NK-92 (cell line): ENCODE data around the gene ATP11C.

Experiments
- DNase-seq: peaks from one replicate; lab custom pipeline; 2025; ENCODE audit not compliant: unreplicated experiment; lab: John Stamatoyannopoulos, UW

The ATP11C gene

DNA sequence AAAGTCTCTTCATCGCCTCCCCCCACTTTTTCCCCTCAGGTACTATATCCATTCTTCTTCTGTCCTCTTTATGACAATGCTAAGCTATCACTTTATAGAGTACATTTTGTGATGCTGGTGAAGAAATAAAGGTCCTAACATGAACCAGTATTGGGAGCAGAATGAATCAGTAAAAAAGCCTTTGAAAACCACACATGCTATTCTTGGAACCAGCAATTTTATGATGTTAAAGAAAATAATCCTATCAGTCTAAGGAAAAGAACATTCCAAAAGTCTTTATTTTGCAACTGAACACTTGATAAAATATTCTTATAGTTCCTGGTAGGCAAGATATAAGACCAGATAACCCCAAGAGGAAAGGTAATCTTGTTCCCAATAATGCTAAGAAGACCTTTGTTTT, 117.1 kb downstream of the ATP11C start:
- DNase-seq: no peak

DNA sequence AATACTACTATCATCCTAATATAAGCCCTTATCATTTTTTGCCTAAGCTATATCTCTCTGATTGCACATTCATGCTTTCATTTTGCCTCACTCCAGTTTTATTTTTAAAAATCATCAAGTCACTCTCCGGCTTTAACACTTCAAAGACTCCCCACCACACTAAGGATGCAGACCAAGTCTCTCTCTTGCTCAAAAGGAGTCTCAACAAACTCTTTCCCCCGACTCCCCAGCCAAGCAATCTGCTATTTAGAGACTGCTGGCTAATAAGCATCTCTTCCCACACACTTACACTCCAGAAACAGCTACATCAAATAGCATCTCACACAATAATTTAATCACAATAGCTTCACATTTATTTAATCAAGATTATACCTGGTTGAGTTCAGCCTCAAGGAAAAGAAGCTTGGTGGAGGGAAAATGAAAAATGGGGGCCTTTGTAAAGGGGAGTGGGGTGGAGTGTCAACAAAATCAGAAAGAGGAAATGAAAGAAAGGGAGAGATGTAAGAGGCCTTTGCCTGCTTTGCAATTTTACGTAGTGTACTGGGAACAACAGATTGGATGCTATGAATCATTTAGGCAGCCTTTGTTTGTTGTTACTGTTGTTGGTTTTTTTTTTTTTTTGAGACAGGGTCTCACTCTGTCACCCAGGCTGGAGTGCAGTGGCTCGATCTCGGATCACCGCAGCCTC, 120.8 kb downstream of the ATP11C start:
- DNase-seq: no peak

GRCh38 chrX:139804482-139804881, 128.4 kb downstream of the ATP11C start:
- DNase-seq: no peak

DNA sequence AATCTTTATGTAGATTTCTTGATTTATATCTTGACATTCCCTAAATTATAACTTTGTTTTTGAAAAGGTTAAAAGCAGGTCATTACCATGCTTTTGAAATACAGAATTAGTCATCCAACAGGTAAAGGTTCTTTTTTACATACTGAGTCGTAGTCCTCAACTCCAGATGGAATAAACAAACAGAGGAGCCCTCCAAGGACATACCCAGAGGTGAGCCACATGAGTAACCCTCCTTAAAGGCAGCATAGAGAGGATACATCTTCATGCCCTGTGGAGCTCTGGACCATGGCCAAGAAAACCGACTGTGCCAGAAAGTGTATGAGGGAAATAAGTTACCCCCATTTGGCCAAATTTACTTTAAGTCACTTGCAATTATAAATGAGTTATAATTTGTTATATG, 129.6 kb downstream of the ATP11C start:
- DNase-seq: no peak

GRCh38 chrX:139802048-139802447, 130.8 kb downstream of the ATP11C start:
- no peak for DNase-seq

GRCh38 chrX:139801397-139801813, 131.4 kb downstream of the ATP11C start:
- no peak for DNase-seq

DNA sequence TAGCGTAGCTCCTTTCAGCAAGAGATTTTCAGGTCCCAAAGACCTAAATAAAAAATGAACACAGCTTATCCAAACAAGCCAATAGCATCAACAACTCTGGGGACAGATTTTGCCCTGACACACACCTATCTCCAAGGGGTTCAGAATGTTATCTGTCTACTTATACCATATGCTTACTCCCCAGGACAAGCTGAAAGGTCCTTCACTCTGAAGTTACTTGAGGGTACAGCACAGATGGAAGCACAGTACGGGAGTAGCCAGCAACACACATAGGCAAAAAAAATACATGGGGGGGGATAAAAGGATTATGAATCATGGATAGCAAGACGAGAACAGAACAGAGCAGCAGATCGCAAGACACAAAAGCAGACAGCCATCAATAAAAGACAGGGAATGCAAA, 134.2 kb downstream of the ATP11C start:
- DNase-seq: no peak

GRCh38 chrX:139795196-139795595, 137.7 kb downstream of the ATP11C start:
- DNase-seq: no peak

DNA sequence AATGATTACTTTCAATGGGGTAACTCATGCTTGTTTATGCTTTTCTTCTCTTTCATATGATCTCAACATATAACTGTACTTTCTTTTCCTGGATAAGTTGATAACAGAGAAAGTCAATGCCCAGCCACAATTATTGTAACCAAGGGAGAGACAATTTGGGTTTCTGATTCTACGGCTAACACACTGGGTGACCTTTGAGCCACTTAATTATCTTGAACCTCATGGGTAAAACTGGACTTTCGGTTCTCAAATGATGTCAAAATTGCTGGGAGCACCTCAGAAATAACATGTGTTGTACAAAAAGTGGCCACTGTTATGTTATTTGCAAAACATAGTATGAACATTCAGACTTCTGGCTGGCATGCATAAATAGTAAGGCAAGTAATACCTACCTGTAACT, 145.3 kb downstream of the ATP11C start:
- no peak for DNase-seq

DNA sequence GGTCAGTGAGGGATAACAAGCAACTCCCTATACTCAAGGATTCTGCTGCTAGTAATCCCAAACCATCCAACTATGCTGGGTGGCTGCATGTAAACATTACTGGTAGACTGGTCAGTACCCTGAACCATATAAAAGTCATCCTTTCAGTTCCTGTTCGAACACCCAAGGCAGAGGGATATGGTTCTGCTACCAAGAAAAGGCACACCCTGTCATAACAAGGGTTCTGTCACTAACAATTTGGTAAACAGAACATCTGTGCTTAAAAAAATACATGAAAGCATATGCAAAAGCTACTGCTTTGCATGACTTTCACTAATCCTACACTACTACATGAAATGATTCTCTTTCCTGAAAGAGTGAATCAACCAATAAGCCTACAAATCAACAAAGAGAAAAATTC, 148.0 kb downstream of the ATP11C start:
- no peak for DNase-seq

- DNase-seq: no peak
Measured at GRCh38 chrX:139783959-139784358, 148.9 kb downstream of the ATP11C start.

- no peak for DNase-seq
Measured at GRCh38 chrX:139783030-139783429, 149.8 kb downstream of the ATP11C start.

DNA sequence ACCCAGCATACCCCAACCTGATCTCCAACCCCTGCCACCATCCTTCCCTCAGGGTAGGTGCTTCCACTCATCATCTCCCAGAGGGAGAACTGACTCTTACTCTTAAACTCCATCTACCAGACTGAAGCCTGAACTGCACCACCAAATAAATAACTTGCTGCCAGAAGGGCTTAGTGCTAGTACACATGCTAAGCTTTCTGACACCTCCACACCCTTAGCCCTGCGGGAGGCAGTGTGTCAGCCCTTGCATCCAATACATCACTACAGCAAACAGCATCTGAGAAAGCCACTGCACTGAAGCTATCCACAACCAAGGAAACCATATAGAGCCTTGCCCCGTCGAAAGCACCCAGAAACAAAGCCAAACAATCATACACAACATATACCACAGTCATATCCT, 156.3 kb downstream of the ATP11C start:
- no peak for DNase-seq

- no peak for DNase-seq
Measured at GRCh38 chrX:139770366-139770765, 162.5 kb downstream of the ATP11C start.

- no peak for DNase-seq
Measured at GRCh38 chrX:139766545-139766983, 166.3 kb downstream of the ATP11C start.

GRCh38 chrX:139762400-139763183, 170.3 kb downstream of the ATP11C start:
- DNase-seq: no peak

- DNase-seq: no peak
Measured at GRCh38 chrX:139759637-139760036, 173.2 kb downstream of the ATP11C start.

DNA sequence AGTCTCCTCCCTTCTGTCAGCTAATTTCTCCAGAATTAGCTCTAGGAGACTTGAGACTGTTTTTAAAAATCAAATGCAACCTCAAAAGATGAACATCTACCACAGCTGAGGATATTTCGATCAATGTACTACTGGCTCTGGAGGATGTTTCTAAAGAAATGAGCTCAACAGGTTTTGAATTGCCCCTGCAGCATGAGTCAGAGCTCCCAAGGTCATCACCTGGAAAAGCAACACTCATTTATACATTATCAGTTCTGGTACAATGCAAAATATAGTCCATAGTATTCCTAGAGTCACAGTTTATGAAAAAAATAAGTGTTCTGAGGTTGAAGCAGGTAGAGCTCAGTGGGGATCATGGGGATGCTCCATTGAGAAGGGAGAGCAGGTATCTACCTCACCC, 174.0 kb downstream of the ATP11C start:
- no peak for DNase-seq

GRCh38 chrX:139758250-139758649, 174.6 kb downstream of the ATP11C start:
- DNase-seq: no peak

DNA sequence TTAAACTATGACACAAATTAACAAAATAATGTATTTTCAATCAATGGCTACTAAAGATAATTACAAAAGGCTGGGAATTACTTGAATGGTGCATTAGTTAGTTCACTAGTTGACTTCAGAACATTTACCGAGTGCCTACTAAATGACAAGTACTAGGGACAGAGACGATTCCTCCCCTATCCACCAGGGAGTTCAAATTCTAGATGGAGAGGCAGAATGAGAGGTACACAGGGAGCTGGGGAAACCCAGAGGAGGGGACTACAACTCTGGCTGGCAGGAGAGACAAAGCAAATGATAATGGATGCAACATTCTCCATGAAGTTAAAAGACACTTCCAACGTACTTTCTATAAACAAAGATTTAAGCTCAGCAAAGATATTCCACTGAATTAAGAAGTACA, 181.8 kb downstream of the ATP11C start:
- no peak for DNase-seq

- no peak for DNase-seq
Measured at GRCh38 chrX:139750390-139750789, 182.5 kb downstream of the ATP11C start.

DNA sequence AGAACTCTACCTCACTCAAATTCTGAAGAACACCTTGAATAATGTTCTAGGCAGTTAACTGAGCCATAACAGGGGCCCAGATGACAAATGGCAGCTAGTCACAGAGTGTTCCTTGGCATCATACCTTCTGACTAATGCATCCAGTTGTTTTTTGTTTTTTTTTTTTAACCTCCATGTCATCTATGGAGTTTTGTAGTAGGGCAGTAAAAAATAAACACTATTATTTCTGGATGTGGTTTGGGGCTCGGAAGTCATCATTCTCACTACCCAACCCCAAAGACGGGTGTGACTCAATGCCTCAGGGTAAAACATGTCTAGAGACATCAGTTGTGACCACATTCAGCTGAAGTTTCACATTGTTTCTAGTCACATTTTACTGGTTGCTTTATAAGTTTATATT, 193.7 kb downstream of the ATP11C start:
- no peak for DNase-seq

DNA sequence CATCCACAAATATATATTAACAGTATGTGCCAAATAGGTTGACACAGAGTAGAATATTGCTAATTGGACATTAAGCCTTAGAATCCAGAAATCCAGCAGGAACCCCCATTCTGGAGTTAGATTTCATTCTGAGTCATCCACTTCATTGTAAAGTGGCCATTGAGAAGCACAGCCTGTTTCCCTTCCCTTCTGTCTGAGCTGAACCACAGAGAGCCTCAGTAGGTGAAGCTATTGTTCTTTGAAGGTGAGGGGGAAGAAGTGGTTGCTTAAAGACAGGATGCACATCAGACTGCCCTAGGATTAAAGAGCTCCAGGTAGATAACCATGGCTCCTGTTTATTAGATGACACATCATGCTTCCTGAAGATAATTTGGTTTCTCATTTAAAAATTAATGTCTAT, 194.3 kb downstream of the ATP11C start:
- no peak for DNase-seq
